ENCODE data around the gene TMEM201. TPM values are rescaled to one million over a fixed set of nuclear protein-coding genes. Genes with fewer than 3 reads are reported as not detected.

Gene TMEM201
- total and polyA plus RNA-seq, 2 of the 4 experiments (the other 2 are of a cell fraction): 1.3 to 8.7 TPM

- ChIA-PET CTCF (no interaction called here), POLR2A (ENCODE audit: unreplicated experiment) (no interaction called here)
- no CpG with 5 or more reads among the region's 3 CpGs for WGBS, 2 experiments (ENCODE audit: extremely low coverage in 2 of 2, insufficient read length in 1 of 2)
- Histone ChIP-seq H2AK5ac (ENCODE audit: low read depth, low read length) (no peak overlapping the region), H4K91ac (ENCODE audit: insufficient read depth, low read depth, low read length) (no peak overlapping the region), H3K23ac (ENCODE audit: low read depth, low read length) (no peak overlapping the region), H2BK15ac (ENCODE audit: low read depth, low read length) (no peak overlapping the region), H3K56ac (ENCODE audit: extremely low read depth, insufficient read depth, low read length) (no peak overlapping the region), H3K79me1 (ENCODE audit: low read depth in 1 of 2, low read length in 2 of 2) (peaks cover 13 to 22% of the 10 kb centered on the region in 2 experiments; a peak in 3 of 4 replicates), H4K8ac (ENCODE audit: low read depth in 2 of 2, low read length in 2 of 2) (no peak overlapping the region), H3K9me1 (ENCODE audit: insufficient read depth, low read length) (peaks cover 13% of the 10 kb centered on the region), H3K36me3 (ENCODE audit: control insufficient read depth, insufficient read depth, low read length) (peaks cover 2% of the 10 kb centered on the region; the same call in 1 of the 2 replicates), H3K4me2 (ENCODE audit: low read depth, low read length) (no peak overlapping the region), H2AK9ac (replicated peaks; ENCODE audit: low read depth, low read length, poor library complexity) (no peak overlapping the region), H3K27ac (ENCODE audit: insufficient read depth, low read length) (no peak overlapping the region), H3K18ac (ENCODE audit: low read depth, low read length) (no peak overlapping the region), H3K4me1 (ENCODE audit: control insufficient read depth, insufficient read depth, low read length) (peaks cover 8% of the 10 kb centered on the region; the same call in 1 of the 2 replicates), H3K4me3 (ENCODE audit: insufficient read depth, low read depth, low read length) (no peak overlapping the region), H4K5ac (ENCODE audit: low read depth, low read length) (no peak overlapping the region), H3K9ac (ENCODE audit: low read depth, low read length) (no peak overlapping the region), H4K20me1 (ENCODE audit: insufficient read depth, low read length) (peaks cover 12% of the 10 kb centered on the region; the same call in 1 of the 2 replicates), H3K27me3 (ENCODE audit: control insufficient read depth, insufficient read depth, low read length) (no peaks in the 10 kb centered on the region), H3K4ac (ENCODE audit: low read depth, low read length) (no peak overlapping the region), H3K9me3 (ENCODE audit: control insufficient read depth, insufficient read depth, low read length) (no peaks in the 10 kb centered on the region), H3K14ac (replicated peaks; ENCODE audit: low read depth, low read length) (no peak overlapping the region), H2BK20ac (ENCODE audit: low read depth, low read length) (no peak overlapping the region), H2AFZ (replicated peaks; ENCODE audit: low read length, poor library complexity) (no peak overlapping the region), H2BK5ac (ENCODE audit: low read depth, low read length, poor library complexity, severe bottlenecking) (no peak overlapping the region), H2BK120ac (ENCODE audit: low read depth, low read length) (no peak overlapping the region)
- dilution Hi-C loops (cut with HindIII; ENCODE audit: low sequenced_read_pairs, unreplicated experiment) (no loop called here), in situ Hi-C loops (cut with MboI; ENCODE audit: low sequenced_read_pairs) (no loop called here), intact Hi-C loops (cut with micrococcal nuclease) (loop anchor here (5.0 kb wide), 1 partner anchor 299 kb away; no protein-coding TSS in a partner anchor)
- DNase-seq: no peak
- BruUV-seq (replicated peaks): no TSS peak
- TF ChIP-seq MAFK (IDR thresholded peaks at IDR 0.05; ENCODE audit: low read depth, low read length) (no peak), POLR2A (IDR thresholded peaks at IDR 0.05; ENCODE audit: low read depth, low read length) (no peak), FOS (IDR thresholded peaks at IDR 0.05; ENCODE audit: low read depth, low read length) (no peak), MAZ (IDR thresholded peaks at IDR 0.05; ENCODE audit: borderline replicate concordance, low read depth, low read length) (no peak)
- TF ChIP-seq, protein P1, sequence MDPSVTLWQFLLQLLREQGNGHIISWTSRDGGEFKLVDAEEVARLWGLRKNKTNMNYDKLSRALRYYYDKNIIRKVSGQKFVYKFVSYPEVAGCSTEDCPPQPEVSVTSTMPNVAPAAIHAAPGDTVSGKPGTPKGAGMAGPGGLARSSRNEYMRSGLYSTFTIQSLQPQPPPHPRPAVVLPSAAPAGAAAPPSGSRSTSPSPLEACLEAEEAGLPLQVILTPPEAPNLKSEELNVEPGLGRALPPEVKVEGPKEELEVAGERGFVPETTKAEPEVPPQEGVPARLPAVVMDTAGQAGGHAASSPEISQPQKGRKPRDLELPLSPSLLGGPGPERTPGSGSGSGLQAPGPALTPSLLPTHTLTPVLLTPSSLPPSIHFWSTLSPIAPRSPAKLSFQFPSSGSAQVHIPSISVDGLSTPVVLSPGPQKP (IDR thresholded peaks at IDR 0.05; ENCODE audit: borderline replicate concordance, low read depth, low read length): no peak
- no peak for ATAC-seq (ENCODE audit: low read depth)
Observed at GRCh38 chr1:9586147-9586766, 2.5 kb upstream of the TMEM201 start.

Measured in IMR-90 (cell line).